Measurements from ENCODE around the gene CHKA. TPM values are rescaled to one million over a fixed set of nuclear protein-coding genes. Genes with fewer than 3 reads are reported as not detected.

Gene CHKA
- total RNA-seq, 1 donor from 2014 or later: 17.9 TPM

DNA sequence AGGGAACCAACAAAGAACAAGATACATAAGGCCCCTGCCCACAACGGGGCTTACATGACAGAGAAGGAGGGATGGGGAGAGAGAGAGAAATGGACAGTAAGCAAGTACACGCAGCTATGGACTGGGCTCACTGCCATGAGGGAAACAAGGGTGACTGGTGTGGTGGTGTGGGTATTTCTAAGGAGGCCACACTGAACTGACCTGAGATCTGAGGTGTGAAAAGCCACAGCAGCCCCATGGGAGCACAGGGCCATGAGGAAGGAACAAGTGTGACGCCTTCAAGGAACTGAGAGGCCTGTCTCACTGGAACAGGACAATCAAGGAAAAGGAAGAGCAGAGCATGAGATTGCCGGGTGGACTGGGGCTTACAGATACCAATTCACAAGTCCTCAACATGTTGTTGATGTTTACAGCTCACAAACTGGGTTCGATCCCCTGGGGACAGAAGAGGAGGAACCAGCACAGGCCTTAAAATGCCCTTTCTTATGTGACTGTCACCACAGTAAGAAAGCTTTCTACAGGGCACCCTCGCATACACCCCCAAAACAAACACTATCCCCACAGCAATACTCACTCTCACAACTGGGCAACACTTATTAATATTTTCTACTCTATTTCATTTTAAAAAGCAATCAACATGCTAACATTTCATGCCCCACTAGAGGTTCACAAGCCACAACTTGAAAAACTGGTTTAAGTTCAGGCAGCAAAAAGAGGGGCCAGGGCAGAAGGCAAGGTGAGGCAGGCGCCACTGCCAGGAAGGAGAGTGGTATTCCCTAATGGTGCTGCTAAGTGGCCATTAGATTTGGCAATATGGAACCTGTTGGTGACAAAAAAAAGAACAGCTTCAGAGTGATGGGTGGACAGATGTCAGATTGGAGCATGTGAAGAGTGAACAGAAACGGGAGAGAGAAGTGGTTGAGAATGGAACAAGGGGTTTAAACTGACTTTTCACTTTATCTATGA is 43.3 kb downstream of the CHKA start:
- no peak for DNase-seq (ENCODE audit: low read depth)
- H3K4me3 ChIP-seq (ENCODE audit: low read depth, low read length): no peak overlapping the region
- TF ChIP-seq, protein P1, sequence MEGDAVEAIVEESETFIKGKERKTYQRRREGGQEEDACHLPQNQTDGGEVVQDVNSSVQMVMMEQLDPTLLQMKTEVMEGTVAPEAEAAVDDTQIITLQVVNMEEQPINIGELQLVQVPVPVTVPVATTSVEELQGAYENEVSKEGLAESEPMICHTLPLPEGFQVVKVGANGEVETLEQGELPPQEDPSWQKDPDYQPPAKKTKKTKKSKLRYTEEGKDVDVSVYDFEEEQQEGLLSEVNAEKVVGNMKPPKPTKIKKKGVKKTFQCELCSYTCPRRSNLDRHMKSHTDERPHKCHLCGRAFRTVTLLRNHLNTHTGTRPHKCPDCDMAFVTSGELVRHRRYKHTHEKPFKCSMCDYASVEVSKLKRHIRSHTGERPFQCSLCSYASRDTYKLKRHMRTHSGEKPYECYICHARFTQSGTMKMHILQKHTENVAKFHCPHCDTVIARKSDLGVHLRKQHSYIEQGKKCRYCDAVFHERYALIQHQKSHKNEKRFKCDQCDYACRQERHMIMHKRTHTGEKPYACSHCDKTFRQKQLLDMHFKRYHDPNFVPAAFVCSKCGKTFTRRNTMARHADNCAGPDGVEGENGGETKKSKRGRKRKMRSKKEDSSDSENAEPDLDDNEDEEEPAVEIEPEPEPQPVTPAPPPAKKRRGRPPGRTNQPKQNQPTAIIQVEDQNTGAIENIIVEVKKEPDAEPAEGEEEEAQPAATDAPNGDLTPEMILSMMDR (conservative IDR thresholded peaks at IDR 0.05; ENCODE audit: low read depth, low read length): no peak

DNA sequence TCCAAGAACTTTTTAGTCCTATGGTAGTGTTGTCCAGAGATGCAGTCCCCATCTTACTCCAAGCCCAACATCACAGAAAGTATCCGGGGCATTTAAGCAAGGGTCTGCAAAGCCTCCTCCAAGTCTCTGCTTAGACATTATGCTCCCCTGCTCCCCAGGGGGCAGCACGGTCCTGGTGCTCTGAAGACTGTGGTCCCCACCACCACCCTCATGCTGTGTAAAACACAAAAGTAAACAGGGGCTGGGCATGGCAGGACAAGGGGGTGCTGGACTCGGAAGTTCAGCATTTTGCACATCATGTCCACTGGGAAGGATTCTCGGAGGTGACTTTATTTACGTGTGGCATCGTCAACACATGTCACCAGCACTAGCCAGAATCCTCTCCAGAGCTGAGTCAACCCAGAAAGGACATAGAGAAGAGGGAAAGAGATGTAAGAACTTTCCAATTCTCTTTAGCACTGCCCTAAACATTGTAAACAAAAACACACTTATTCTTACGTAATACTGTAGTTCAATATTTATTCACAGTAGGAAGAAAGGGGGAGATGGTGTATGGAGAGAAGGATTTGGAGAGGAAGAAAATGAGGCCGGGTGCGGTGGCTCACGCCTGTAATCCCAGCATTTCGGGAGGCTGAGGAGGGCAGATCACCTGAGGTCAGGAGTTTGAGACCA is 44.7 kb downstream of the CHKA start:
- H3K4me3 ChIP-seq (ENCODE audit: low read depth, low read length): no peak overlapping the region
- TF ChIP-seq, protein P1 (conservative IDR thresholded peaks at IDR 0.05; ENCODE audit: low read depth, low read length): peak; percentile 36
- no peak for DNase-seq (ENCODE audit: low read depth)

DNA sequence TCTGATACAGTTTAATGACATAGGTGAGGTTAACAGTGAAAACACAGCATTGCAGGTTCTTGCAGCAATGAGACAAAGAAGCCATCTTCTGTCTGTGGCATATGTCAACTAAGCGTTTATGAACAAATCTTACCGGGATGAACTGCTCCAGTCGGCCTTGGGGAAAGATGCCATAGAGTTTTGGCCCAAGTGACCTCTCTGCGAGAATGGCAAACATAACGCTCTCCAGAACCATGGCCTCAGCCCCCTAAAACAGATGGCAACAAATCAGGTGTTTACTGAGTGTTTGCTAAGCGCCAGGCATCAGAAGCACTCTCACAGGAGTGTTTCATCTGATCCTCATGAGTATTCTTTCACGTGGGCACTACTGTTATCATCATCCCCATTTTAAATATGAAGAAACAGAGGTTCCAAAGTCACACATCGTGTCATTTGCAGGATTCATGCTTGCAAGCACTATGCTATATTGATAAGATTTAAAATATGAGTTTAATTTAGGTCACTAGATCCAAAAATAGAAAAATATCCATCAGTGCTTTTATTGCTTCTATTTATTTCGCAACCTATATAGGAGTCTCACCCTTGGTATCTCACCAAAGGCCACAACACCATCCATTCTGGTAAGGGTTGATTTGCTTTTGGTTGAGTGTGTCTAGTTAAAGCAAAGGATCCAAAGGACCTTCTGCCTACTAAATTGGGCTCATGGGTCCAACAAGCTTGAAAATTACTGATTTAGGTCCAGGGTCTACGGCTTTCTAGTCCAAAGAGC is 46.4 kb downstream of the CHKA start:
- TF ChIP-seq, protein P1 (conservative IDR thresholded peaks at IDR 0.05; ENCODE audit: low read depth, low read length): no peak
- no peak for DNase-seq (ENCODE audit: low read depth)
- H3K4me3 ChIP-seq (ENCODE audit: low read depth, low read length): no peak overlapping the region

DNA sequence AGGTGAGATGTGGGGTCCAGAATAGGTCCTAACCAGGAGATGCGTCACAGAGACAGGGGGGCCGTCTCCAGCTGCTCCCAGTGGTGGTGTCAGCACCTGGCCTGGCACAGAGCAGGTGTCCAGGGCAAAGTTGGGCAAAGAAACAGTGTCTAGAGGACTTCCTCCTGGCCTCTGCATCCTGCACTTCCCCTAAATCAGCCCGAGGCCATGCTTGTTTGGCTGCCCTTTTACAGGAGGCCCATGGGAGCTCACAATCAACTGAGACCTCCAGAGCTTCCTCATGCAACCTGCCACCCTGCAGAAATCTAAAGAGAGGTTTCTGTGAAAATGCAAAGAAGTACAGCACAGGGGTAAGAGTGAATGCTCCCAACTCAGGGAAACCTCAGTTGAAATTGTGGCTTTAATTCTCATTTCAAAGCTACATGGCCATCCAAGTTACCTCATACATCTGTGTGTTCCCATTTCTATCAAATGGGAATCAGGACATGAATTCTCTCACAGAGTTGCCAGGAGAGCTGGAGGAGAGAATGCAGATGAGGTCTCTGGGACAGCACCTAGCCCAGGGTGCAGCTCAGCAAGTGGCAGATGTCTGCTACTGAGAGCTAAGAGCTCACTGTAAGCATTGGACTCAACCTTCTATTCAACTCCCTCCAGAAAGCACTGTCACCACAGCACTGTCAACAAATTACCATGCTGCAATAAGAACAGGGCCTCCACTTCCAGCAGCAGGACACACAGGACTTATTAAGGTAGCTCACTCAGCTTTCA is 49.7 kb downstream of the CHKA start:
- no peak overlapping the region for H3K4me3 ChIP-seq (ENCODE audit: low read depth, low read length)
- TF ChIP-seq, protein P1 (conservative IDR thresholded peaks at IDR 0.05; ENCODE audit: low read depth, low read length): no peak
- DNase-seq (ENCODE audit: low read depth): no peak

DNA sequence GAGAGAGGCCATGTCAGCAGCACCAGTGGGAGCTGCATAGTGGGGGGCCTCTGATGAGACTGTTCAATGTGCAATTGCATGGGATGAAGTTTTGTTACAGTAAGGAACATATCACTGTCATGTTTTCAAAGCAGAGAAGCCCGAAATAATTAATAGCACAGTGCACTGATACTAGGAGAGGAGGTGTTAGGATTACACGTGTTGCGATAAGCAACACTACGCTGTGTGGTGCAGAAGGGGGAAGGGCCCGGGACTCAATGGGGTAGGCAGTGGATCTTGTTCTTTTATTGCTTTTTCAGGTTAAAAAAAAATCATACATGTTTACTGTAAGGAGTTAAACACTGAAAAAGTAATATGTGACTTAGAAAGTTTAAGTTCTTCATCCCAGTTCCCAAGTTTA is 53.2 kb downstream of the CHKA start:
- TF ChIP-seq, protein P1 (conservative IDR thresholded peaks at IDR 0.05; ENCODE audit: low read depth, low read length): no peak
- H3K4me3 ChIP-seq (ENCODE audit: low read depth, low read length): no peak overlapping the region
- no peak for DNase-seq (ENCODE audit: low read depth)

DNA sequence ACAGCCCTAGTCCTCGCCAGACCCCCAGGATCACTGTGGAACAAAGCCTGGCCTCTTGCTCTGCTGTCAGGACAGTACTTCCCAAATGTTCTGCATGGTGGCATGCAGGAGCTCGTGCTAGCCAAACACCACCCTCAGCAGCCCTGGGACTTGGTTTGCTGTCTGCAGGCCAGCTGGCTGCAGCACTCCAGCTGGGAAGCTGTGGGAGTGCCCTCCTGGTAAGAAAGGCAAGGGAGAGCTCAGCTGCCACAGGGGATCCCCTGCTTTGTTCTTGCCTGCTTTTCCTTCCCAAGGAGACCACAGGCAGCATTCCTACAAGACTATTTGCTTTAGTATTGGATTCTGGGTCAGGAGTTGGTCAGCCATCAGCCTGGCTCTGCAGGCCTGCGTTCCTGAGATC is 54.4 kb downstream of the CHKA start:
- H3K4me3 ChIP-seq (ENCODE audit: low read depth, low read length): no peak overlapping the region
- DNase-seq (ENCODE audit: low read depth): no peak
- TF ChIP-seq, protein P1 (conservative IDR thresholded peaks at IDR 0.05; ENCODE audit: low read depth, low read length): no peak
